ENCODE measurements around the gene CHST15.
"Not testable (repeated sequence)": the region's sequence is repeated elsewhere in the genome, so short reads cannot be mapped to it uniquely, and the experiment has no call there.

The CHST15 gene

GRCh38 chr10:124124123-124124768 is 30.8 kb upstream of the CHST15 start:
- DNase-seq: no peak

DNA sequence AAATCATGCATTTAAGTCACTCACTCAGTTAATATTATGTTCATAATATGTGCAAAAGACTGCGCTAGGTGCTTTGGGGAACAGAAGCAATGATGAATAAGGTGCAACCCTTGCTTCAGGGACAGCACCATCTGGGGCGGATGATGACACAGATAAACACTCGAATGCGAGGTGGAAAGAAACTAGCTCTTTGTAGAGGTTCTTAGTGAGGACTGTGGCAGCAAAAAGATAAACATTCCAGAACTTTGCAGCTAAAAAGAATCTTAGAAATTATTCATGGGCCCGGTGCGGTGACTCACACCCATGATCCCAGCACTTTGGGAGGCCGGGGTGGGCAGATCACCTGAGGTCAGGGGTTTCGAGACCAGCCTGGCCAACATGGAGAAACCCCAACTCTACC is 29.8 kb upstream of the CHST15 start:
- no peak for DNase-seq

DNA sequence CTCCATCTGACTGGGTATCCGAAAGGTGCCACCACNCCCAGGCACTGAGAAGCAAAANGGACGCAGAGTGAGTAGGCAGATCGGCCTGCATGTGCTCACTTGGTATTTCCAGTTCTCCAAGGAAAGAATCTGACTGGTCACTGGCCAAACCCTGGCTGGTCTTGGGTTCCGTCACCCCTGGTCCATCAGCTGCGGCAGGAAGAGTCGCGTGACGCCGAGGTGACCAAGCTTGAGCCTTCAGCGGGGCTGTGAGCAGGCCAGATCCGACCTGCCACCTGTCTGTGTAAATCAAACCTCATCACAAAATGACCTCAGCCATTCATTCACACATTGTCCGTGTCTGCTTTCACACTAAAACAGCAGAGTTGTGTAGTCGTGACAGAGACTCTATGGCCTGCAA is 28.8 kb upstream of the CHST15 start:
- no peak for DNase-seq

GRCh38 chr10:124120410-124121061 is 27.1 kb upstream of the CHST15 start:
- DNase-seq: no peak

- no peak for DNase-seq
Observed at GRCh38 chr10:124119946-124120345, 26.5 kb upstream of the CHST15 start.

DNA sequence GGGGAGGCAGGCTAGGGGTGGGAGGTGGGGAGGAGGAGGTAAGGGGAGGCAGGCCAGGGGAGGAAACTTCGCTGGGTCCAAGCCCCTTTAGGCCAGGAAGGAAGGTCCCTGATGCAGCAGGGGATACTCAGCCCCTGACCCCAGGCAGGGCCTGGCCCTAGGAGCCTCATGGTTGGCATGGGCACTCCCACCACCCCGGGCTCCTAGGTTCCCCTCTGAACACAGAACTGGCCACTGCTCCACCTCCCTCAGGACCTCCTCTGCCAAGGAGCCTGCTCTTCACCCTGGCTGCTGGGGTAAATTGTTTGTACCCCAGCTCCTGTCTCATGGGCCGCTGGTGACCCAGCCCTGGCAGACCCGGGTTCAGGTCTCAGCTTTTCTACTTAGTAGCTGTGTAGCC is 25.8 kb upstream of the CHST15 start:
- no peak for DNase-seq

DNA sequence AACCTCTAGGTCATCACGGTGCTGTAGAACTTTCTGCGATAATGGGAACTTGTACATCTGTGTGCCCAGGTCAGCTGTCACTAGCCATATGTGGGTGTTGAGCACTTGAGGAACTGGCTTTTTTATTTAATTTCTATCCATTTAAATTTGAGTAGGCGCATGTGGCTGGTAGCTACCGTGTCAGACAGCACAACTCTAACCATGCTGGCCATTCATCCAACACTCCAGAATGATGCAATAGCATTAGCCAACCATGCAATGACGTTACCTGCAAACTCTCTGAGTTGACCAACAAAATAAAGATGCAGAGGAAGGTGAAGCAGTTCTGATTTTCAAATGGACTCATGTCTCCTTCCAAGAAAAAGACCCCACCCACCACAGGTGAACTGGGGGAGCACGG is 24.4 kb upstream of the CHST15 start:
- DNase-seq: no peak

DNA sequence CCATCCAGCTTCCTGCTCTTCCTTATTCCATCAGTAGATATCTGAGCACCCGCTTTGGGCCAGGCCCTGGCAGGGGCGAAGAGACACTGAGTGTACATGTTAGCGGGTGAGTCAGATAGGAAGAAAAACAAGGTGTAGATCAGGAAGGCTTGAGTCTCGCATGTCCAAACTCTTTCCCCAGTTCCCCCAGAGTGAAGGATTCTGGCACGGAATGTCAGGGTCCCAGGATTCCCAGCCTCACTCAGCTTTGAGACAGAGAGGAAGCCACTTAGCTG is 24.1 kb upstream of the CHST15 start:
- no peak for DNase-seq

- DNase-seq: no peak
Observed at GRCh38 chr10:124116771-124117510, 23.5 kb upstream of the CHST15 start.

DNA sequence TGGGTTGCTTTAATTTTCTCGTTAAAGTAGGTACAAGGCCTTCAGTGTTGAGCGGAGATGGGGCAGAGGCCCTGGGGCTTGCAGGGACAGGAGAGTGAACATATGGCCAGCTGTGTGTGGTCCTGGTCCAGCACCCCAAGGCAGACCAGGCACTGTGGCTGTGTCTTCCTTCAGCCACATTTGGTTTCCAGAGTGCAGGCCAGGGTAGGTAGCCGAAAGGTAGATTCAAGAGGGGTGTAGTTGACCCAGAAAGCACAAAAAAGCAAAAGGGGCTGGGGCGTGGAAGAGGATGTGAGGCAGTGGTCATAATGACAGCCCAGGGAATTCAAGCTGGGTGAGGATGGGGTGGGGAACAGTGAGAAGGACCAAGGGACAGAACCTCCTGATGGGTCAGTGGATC is 21.3 kb upstream of the CHST15 start:
- no peak for DNase-seq

GRCh38 chr10:124112891-124113580 is 19.6 kb upstream of the CHST15 start:
- DNase-seq: no peak

GRCh38 chr10:124110882-124111281 is 17.5 kb upstream of the CHST15 start:
- no peak for DNase-seq

DNA sequence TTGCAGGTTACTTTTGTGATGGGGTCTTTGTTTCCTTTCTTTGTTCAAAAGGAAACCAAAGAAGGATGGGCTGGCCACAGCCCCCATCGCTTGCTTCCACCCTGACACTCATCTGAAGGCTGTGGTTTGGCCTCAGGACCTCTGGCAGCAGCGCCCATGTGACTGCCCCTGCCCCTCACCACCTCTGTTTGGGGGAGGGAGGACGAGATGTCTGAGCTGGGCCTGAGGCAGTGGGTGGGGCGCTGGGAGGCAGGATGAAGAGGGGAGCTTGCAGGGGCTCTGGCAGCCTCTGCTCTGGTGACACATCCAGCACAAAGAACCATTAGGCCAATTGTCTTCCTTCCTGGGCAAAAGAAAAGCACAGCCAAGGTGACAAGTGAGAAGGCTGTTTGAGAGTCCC is 15.9 kb upstream of the CHST15 start:
- no peak for DNase-seq

DNA sequence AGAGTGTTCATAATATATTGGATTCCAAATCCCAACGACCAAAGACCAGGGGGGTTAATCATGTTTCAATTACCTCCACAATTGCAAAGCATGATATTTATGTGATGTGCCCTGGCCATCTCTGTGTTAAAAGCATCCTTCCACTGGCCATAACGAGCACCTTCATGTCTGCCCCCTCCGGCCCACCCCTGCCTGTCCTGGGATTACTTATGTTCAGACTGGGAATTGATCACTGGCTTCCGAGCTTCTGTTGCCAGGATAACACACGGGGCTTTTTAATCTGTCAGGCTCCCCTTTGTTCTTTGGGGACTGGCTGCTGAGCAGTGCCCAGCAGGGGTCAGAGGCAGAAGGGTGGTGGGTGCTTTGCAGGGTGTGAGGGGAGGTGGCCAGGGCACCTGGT is 13.7 kb upstream of the CHST15 start:
- no peak for DNase-seq

DNA sequence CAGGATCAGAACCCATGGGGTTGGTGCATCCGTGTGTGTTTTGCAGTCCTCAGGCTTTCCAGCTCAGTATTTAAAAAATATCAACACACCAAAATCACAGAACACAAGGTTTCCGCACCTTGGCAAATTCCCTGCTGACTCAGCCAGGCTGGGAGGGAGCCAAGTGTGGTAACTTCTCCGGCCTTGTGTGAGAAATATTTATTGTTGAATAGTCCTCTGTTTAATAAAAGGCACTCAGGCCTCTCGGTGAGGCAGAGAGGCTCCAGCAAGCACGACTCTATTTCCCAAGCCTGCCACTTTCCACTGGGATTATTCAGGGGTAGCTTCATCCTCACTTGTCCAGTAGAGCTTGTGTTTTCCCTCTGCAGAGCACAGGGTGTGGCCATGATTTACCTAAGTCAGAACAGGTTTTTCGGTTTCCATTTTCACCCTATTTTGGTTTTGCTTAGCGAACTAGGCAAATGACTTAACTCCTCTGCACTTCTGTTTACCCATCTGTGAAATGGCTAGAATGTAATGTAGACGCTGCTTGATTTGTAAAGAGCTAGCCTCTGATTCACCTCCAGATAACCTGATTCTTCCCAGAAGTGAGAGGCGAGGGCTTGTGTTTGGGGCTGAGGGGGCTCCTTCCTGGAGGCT is 13.0 kb upstream of the CHST15 start:
- no peak for DNase-seq

- DNase-seq: no peak
Observed at GRCh38 chr10:124105594-124105993, 12.2 kb upstream of the CHST15 start.

- DNase-seq: no peak
Observed at GRCh38 chr10:124105045-124105444, 11.6 kb upstream of the CHST15 start.

GRCh38 chr10:124104011-124104627 is 10.7 kb upstream of the CHST15 start:
- no peak for DNase-seq

- DNase-seq: no peak
Observed at GRCh38 chr10:124101351-124101750, 8.0 kb upstream of the CHST15 start.

DNA sequence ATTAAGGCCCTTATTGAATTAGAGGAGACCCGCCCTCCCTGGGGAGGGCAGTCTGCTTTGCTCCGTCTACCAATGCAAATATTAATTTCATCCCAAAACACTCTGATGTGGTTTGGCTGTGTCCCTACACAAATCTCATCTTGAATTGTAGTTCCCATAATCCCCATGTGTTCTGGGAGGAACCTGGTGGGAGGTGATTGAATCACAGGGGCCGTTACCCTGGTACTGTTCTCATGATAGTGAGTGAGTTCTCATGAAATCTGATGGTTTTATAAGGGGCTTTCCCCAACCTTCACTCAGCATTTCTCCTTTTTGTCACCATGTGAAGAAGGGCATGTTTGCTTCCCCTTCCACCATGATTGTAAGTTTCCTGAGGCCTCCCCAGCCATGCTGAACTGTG is 7.3 kb upstream of the CHST15 start:
- DNase-seq: not testable (repeated sequence)

GRCh38 chr10:124100124-124100523 is 6.7 kb upstream of the CHST15 start:
- no peak for DNase-seq

- DNase-seq: no peak
Observed at GRCh38 chr10:124099604-124100003, 6.2 kb upstream of the CHST15 start.

DNA sequence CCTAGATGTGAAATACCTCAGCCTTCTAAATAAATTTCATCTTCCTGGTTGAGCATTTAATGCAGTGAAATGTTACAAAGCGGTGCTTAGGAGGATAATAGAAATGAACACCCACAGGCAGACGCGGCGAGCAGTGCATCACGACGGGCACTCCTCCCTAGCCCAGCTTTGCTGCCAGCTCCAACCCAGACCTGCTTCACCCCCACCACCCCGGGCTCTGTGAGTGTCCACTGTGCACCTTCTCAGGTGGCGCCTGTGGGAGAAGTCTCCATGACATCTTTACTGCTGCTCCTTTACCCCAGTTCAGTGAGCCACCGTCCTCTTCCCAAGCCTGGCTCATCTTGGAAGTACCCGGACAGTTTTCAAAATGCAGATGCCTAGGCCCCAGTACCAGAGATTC is 5.2 kb upstream of the CHST15 start:
- DNase-seq: no peak

All from activated gamma-delta T cell treated with Interleukin-2 at 50 U/mL for 16 hours (primary cell).